ENCODE measurements around the gene MC3R.

DNA sequence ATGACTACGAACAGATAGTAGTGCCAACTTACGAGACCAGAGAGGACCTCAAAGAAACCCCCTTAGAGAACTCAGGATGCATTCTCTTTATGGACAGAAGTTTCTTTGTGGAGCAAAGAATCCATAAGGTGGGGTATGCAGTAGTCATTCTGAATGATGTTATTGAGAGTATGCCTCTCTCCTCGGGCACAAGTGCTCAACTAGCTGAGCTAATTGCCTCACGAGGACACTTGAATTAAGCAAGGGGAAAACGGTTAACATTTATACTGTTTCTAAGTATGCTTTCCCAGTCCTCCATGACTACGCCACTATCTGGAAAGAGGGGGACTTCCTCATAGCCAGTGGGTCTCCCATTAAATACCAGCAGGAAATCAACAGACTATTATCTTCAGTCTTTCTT, 25.6 kb downstream of the MC3R start:
- TF ChIP-seq ZNF37A (tag by site-specific recombination; IDR thresholded peaks at IDR 0.05) (no peak), ZNF768 (tag by site-specific recombination; IDR thresholded peaks at IDR 0.05) (no peak), ZNF580 (tag by site-specific recombination; IDR thresholded peaks at IDR 0.05) (no peak), ZNF335 (tag by site-specific recombination; conservative IDR thresholded peaks at IDR 0.05) (no peak), ZNF302 (tag by site-specific recombination; IDR thresholded peaks at IDR 0.05; ENCODE audit: low read depth) (no peak)
- TF ChIP-seq, protein P1, sequence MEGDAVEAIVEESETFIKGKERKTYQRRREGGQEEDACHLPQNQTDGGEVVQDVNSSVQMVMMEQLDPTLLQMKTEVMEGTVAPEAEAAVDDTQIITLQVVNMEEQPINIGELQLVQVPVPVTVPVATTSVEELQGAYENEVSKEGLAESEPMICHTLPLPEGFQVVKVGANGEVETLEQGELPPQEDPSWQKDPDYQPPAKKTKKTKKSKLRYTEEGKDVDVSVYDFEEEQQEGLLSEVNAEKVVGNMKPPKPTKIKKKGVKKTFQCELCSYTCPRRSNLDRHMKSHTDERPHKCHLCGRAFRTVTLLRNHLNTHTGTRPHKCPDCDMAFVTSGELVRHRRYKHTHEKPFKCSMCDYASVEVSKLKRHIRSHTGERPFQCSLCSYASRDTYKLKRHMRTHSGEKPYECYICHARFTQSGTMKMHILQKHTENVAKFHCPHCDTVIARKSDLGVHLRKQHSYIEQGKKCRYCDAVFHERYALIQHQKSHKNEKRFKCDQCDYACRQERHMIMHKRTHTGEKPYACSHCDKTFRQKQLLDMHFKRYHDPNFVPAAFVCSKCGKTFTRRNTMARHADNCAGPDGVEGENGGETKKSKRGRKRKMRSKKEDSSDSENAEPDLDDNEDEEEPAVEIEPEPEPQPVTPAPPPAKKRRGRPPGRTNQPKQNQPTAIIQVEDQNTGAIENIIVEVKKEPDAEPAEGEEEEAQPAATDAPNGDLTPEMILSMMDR (tag by site-specific recombination; IDR thresholded peaks at IDR 0.05): no peak
- TF ChIP-seq, protein P2, sequence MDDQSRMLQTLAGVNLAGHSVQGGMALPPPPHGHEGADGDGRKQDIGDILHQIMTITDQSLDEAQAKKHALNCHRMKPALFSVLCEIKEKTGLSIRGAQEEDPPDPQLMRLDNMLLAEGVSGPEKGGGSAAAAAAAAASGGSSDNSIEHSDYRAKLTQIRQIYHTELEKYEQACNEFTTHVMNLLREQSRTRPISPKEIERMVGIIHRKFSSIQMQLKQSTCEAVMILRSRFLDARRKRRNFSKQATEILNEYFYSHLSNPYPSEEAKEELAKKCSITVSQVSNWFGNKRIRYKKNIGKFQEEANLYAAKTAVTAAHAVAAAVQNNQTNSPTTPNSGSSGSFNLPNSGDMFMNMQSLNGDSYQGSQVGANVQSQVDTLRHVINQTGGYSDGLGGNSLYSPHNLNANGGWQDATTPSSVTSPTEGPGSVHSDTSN (CRISPR knock-in tag; IDR thresholded peaks at IDR 0.05): no peak
- TF ChIP-seq, protein P3, sequence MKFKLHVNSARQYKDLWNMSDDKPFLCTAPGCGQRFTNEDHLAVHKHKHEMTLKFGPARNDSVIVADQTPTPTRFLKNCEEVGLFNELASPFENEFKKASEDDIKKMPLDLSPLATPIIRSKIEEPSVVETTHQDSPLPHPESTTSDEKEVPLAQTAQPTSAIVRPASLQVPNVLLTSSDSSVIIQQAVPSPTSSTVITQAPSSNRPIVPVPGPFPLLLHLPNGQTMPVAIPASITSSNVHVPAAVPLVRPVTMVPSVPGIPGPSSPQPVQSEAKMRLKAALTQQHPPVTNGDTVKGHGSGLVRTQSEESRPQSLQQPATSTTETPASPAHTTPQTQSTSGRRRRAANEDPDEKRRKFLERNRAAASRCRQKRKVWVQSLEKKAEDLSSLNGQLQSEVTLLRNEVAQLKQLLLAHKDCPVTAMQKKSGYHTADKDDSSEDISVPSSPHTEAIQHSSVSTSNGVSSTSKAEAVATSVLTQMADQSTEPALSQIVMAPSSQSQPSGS (tag by site-specific recombination; IDR thresholded peaks at IDR 0.05; ENCODE audit: low read depth): no peak
- TF ChIP-seq, protein P4, sequence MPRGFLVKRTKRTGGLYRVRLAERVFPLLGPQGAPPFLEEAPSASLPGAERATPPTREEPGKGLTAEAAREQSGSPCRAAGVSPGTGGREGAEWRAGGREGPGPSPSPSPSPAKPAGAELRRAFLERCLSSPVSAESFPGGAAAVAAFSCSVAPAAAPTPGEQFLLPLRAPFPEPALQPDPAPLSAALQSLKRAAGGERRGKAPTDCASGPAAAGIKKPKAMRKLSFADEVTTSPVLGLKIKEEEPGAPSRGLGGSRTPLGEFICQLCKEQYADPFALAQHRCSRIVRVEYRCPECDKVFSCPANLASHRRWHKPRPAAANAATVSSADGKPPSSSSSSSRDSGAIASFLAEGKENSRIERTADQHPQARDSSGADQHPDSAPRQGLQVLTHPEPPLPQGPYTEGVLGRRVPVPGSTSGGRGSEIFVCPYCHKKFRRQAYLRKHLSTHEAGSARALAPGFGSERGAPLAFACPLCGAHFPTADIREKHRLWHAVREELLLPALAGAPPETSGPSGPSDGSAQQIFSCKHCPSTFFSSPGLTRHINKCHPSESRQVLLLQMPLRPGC (tag by site-specific recombination; IDR thresholded peaks at IDR 0.05): no peak
- TF ChIP-seq, protein P5, sequence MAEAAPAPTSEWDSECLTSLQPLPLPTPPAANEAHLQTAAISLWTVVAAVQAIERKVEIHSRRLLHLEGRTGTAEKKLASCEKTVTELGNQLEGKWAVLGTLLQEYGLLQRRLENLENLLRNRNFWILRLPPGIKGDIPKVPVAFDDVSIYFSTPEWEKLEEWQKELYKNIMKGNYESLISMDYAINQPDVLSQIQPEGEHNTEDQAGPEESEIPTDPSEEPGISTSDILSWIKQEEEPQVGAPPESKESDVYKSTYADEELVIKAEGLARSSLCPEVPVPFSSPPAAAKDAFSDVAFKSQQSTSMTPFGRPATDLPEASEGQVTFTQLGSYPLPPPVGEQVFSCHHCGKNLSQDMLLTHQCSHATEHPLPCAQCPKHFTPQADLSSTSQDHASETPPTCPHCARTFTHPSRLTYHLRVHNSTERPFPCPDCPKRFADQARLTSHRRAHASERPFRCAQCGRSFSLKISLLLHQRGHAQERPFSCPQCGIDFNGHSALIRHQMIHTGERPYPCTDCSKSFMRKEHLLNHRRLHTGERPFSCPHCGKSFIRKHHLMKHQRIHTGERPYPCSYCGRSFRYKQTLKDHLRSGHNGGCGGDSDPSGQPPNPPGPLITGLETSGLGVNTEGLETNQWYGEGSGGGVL (tag by site-specific recombination; IDR thresholded peaks at IDR 0.05): no peak
